Natural killer cell (primary cell): ENCODE measurements around the gene PPP2R2C. TPM values are rescaled to one million over a fixed set of nuclear protein-coding genes. Genes with fewer than 3 reads are reported as not detected.

ENCODE experiments used
- ATAC-seq, 3 donors: fragments of 150-1000 bp in 2 of 3; fragments of 200-7000 bp in 1 of 3; cut with Tn5 transposase; 1 replicate in 1 of 3; 2 replicates in 2 of 3; pipeline ENCODE4 v1.10.0; 2021; ENCODE audit warnings: mild to moderate bottlenecking in 2 of 3, moderate library complexity in 2 of 3
- DNase-seq, 2 donors: peaks; one replicate each; pipeline versions ENCODE4 v3.0.0 to v3.0.0-alpha.2; 2013 to 2021; ENCODE audit warnings: mixed read lengths in 1 of 2
- H3K27ac ChIP-seq: one replicate; pipeline ENCODE4 v1.5.1; 2013; ENCODE audit warnings: mild to moderate bottlenecking, low read length
- H3K27me3 ChIP-seq: one replicate; pipeline ENCODE4 v1.6.1; 2013; ENCODE audit warnings: low read length; ENCODE audit not compliant: control insufficient read depth, insufficient read depth
- H3K36me3 ChIP-seq: one replicate; pipeline ENCODE4 v1.6.1; 2013; ENCODE audit warnings: low read length; ENCODE audit not compliant: control insufficient read depth, insufficient read depth
- H3K4me1 ChIP-seq: one replicate; pipeline ENCODE4 v1.6.1; 2013; ENCODE audit warnings: low read length; ENCODE audit not compliant: control insufficient read depth, insufficient read depth
- H3K4me3 ChIP-seq: one replicate; pipeline ENCODE4 v1.5.1; 2013; ENCODE audit warnings: low read length
- H3K9me3 ChIP-seq: one replicate; pipeline ENCODE4 v1.6.1; 2013; ENCODE audit warnings: low read length; ENCODE audit not compliant: control insufficient read depth, insufficient read depth
- H3K27ac Mint-ChIP-seq, 2 donors: one replicate each; pipeline ENCODE4 v1.8.0; 2022; ENCODE audit warnings: mild to moderate bottlenecking in 2 of 2, mixed read lengths in 2 of 2, moderate library complexity in 1 of 2
- H3K27me3 Mint-ChIP-seq, 2 donors: one replicate each; pipeline ENCODE4 v1.8.0; 2022; ENCODE audit warnings: low read depth in 2 of 2, mixed read lengths in 2 of 2
- H3K36me3 Mint-ChIP-seq: one replicate; pipeline ENCODE4 v1.8.0; 2022; ENCODE audit warnings: mixed read lengths
- H3K4me1 Mint-ChIP-seq, 2 donors: one replicate each; pipeline ENCODE4 v1.8.0; 2022; ENCODE audit warnings: mixed read lengths in 2 of 2
- H3K4me3 Mint-ChIP-seq: one replicate; pipeline ENCODE4 v1.8.0; 2022; ENCODE audit warnings: mild to moderate bottlenecking, moderate library complexity, mixed read lengths
- H3K9me3 Mint-ChIP-seq, 2 donors: one replicate each; pipeline ENCODE4 v1.8.0; 2022; ENCODE audit warnings: mixed read lengths in 2 of 2
- CTCF ChIP-seq: fragments of 200-600 bp; IDR thresholded peaks from one replicate; pipeline ENCODE4 v1.8.0; 2022; ENCODE audit warnings: antibody characterized with exemption
- WGBS: methylation state at CpG from one replicate; pipeline ENCODE4 v1.1.7; 2013; ENCODE audit warnings: missing lambda C conversion rate; ENCODE audit not compliant: insufficient coverage; 5-methylcytosine and 5-hydroxymethylcytosine counted together
- intact Hi-C: fragments of 100-400 bp; cut with micrococcal nuclease; formaldehyde crosslinking; loops from one replicate; pipeline ENCODE4 v1.14.2; 2022
- total RNA-seq, 4 donors: library from RNA; stranded (reverse); fragments of 120-200 nt in 1 of 4; gene quantifications; one replicate each; pipeline versions ENCODE4 v1.2.3 to v1.2.4, GENCODE V29; 2013 to 2022

The PPP2R2C gene
- total RNA-seq, 3 donors from 2014 or later (not counting 1 experiment from before 2014, with no cell fraction given) = not detected

GRCh38 chr4:6322067-6322760 is 150.2 kb downstream of the PPP2R2C start:
- Histone ChIP-seq H3K4me3 (no peak overlapping the region), H3K9me3 (peaks cover 4% of the 10 kb centered on the region), H3K27ac (no peak overlapping the region), H3K27me3 (no peaks in the 10 kb centered on the region), H3K36me3 (no peaks in the 10 kb centered on the region), H3K4me1 (no peaks in the 10 kb centered on the region)
- ATAC-seq (no peak), DNase-seq (no peak)
- Mint-ChIP-seq H3K9me3 (no peaks in the 10 kb centered on the region), H3K27ac (no peak overlapping the region), H3K36me3 (no peaks in the 10 kb centered on the region), H3K27me3 (peaks cover 22 to 34% of the 10 kb centered on the region in 2 donors), H3K4me3 (no peak overlapping the region), H3K4me1 (peaks cover 0 to 14% of the 10 kb centered on the region in 2 donors)
- WGBS = 93% methylated on average over 23 of the region's 23 CpGs
- TF ChIP-seq CTCF = no peak
- intact Hi-C loops = no loop called here

- Histone ChIP-seq H3K4me1 (no peaks in the 10 kb centered on the region), H3K27ac (no peak overlapping the region), H3K36me3 (no peaks in the 10 kb centered on the region), H3K4me3 (no peak overlapping the region), H3K27me3 (no peaks in the 10 kb centered on the region), H3K9me3 (peaks cover 4% of the 10 kb centered on the region)
- intact Hi-C loops = no loop called here
- peaks cover 21 to 36% of the 10 kb centered on the region in 2 donors for H3K27me3 Mint-ChIP-seq
- no peaks in the 10 kb centered on the region for H3K36me3 Mint-ChIP-seq
- H3K4me3 Mint-ChIP-seq = no peak overlapping the region
- ATAC-seq = no peak
- no peak for TF ChIP-seq CTCF
- peaks cover 0 to 10% of the 10 kb centered on the region in 2 donors for H3K4me1 Mint-ChIP-seq
- no peak overlapping the region for H3K27ac Mint-ChIP-seq
- no peak for DNase-seq
- H3K9me3 Mint-ChIP-seq = no peaks in the 10 kb centered on the region
- WGBS = 94% methylated on average over 1 of the region's 2 CpGs
These were observed 151.1 kb downstream of the PPP2R2C start for GRCh38 chr4:6321361-6321760.

- H3K27ac Mint-ChIP-seq = no peak overlapping the region
These were observed 151.8 kb downstream of the PPP2R2C start for GRCh38 chr4:6320663-6321062.

More at GRCh38 chr4:6320663-6321062, 151.8 kb downstream of the PPP2R2C start:
- H3K9me3 ChIP-seq = peaks cover 4% of the 10 kb centered on the region
- no peak overlapping the region for H3K27ac ChIP-seq
- Mint-ChIP-seq H3K4me1 (peaks cover 0 to 10% of the 10 kb centered on the region in 2 donors), H3K36me3 (no peaks in the 10 kb centered on the region), H3K9me3 (no peaks in the 10 kb centered on the region), H3K4me3 (no peak overlapping the region), H3K27me3 (peaks cover 18 to 32% of the 10 kb centered on the region in 2 donors)
- H3K36me3 ChIP-seq = no peaks in the 10 kb centered on the region
- no peak for ATAC-seq
- H3K4me1 ChIP-seq = no peaks in the 10 kb centered on the region
- no peaks in the 10 kb centered on the region for H3K27me3 ChIP-seq
- intact Hi-C loops = no loop called here
- TF ChIP-seq CTCF = no peak
- no peak overlapping the region for H3K4me3 ChIP-seq
- DNase-seq = no peak
- 25% methylated on average over 5 of the region's 6 CpGs for WGBS
